Kidney (tissue), 14 donors: Measurements from ENCODE around the gene VRK2. TPM values are rescaled to one million over a fixed set of nuclear protein-coding genes. Genes with fewer than 3 reads are reported as not detected.

Source experiments
- DNase-seq, 5 donors: peaks; one replicate each; pipeline ENCODE4 v3.0.0-alpha.2; 2013 to 2020
- FAIRE-seq: peaks from 2 replicates; lab custom pipeline; 2012; peaks lifted over from hg19 to GRCh38; lab: Jason Lieb, UNC
- H3K27ac ChIP-seq, 2 donors: one replicate each; pipeline ENCODE4 v1.7.0; 2013; ENCODE audit warnings: low read depth in 2 of 2, low read length in 2 of 2, inconsistent platforms in 1 of 2
- H3K27me3 ChIP-seq: one replicate; pipeline ENCODE4 v1.7.1; 2013; ENCODE audit warnings: low read length, inconsistent platforms; ENCODE audit not compliant: control insufficient read depth, insufficient read depth
- H3K36me3 ChIP-seq, 3 donors: one replicate each; pipeline versions ENCODE4 v1.7.0 to v1.7.1; 2013; ENCODE audit warnings: low read length in 3 of 3, control low read depth in 1 of 3, inconsistent platforms in 1 of 3; ENCODE audit not compliant: insufficient read depth in 3 of 3, control insufficient read depth in 2 of 3
- H3K4me1 ChIP-seq, 3 donors: one replicate each; pipeline versions ENCODE4 v1.7.0 to v1.7.1; 2013; ENCODE audit warnings: low read length in 3 of 3, inconsistent platforms in 1 of 3, low read depth in 1 of 3; ENCODE audit not compliant: control insufficient read depth in 2 of 3, insufficient read depth in 2 of 3
- H3K4me3 ChIP-seq, 3 donors: one replicate each; pipeline versions ENCODE4 v1.7.0 to v1.8.1; 2013; ENCODE audit warnings: low read length in 3 of 3, control low read depth in 1 of 3, inconsistent platforms in 1 of 3
- H3K9ac ChIP-seq, 3 donors: one replicate each; pipeline versions ENCODE4 v1.7.0 to v1.7.1; 2013; ENCODE audit warnings: low read length in 3 of 3, control low read depth in 1 of 3, inconsistent platforms in 1 of 3
- H3K9me3 ChIP-seq, 3 donors: one replicate each; pipeline versions ENCODE4 v1.7.0 to v1.7.1; 2013; ENCODE audit warnings: low read length in 3 of 3, control low read depth in 1 of 3, inconsistent platforms in 1 of 3; ENCODE audit not compliant: control insufficient read depth in 2 of 3, insufficient read depth in 1 of 3
- intact Hi-C: fragments of 100-400 bp; cut with DNase I; formaldehyde crosslinking; loops from one replicate; pipeline ENCODE4 v1.11.1; 2022
- polyA plus RNA-seq: library from polyadenylated mRNA; stranded (reverse); fragments of 350-450 nt; fragmentation: Illumina TruSeq; extraction: RNeasy Lipid Tissue Mini Kit (QIAGEN cat#74804); gene quantifications from one replicate; pipeline ENCODE4 v1.2.3, GENCODE V29; 2014; ENCODE audit warnings: low read depth, low replicate concordance; ENCODE audit not compliant: insufficient read depth
- total RNA-seq: library from RNA; stranded (reverse); fragmentation: NEBNext Ultra II Directional; extraction: Animal tissue kit (Norgen Biotek cat#: 25700); gene quantifications from one replicate; pipeline ENCODE4 v1.2.1, GENCODE V29; 2021
- TF ChIP-seq, protein P1 (sequence below): IDR thresholded peaks from 3 replicates; pipeline ENCODE4 v1.5.1; 2012; ENCODE audit warnings: mild to moderate bottlenecking, moderate library complexity, borderline replicate concordance; ENCODE audit not compliant: insufficient read depth; ENCODE audit errors: extremely low read depth
- donor health status: control.
- donor health status: control.
- donor health status: control.
- donor health status: control.
- donor health status: control.
- donor health status: DM: yes; HTN: yes; CAD: no.
- donor health status: Normal renal cell carcinoma (clear cell type).

VRK2 gene
- total and polyA plus RNA-seq, 2 donors from 2014 or later = 7.2 to 26.5 TPM

DNA sequence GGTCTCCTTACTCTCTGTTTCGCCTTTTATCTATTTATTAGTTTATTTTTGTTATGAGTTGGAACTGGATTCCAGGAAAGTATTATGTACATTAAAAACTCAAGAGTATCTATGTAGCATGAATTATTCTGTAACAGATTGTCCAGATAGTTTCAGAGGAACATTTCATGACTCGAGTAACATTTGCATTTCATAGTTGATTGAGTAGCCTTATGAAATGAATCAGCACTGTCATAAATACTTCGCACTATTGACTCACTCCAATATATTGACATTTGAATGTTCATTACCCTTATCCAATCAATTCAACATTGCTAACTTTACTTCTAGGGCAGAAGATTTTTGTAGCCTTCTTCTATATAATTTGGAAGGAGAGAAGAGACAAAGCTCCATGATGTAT lies 11.3 kb upstream of the VRK2 start:
- intact Hi-C loops = no loop called here
- Histone ChIP-seq H3K27ac (no peak overlapping the region), H3K36me3 (no peaks in the 10 kb centered on the region), H3K9me3 (no peaks in the 10 kb centered on the region), H3K4me1 (no peaks in the 10 kb centered on the region), H3K4me3 (no peak overlapping the region), H3K27me3 (no peaks in the 10 kb centered on the region), H3K9ac (no peak overlapping the region)
- TF ChIP-seq, protein P1, sequence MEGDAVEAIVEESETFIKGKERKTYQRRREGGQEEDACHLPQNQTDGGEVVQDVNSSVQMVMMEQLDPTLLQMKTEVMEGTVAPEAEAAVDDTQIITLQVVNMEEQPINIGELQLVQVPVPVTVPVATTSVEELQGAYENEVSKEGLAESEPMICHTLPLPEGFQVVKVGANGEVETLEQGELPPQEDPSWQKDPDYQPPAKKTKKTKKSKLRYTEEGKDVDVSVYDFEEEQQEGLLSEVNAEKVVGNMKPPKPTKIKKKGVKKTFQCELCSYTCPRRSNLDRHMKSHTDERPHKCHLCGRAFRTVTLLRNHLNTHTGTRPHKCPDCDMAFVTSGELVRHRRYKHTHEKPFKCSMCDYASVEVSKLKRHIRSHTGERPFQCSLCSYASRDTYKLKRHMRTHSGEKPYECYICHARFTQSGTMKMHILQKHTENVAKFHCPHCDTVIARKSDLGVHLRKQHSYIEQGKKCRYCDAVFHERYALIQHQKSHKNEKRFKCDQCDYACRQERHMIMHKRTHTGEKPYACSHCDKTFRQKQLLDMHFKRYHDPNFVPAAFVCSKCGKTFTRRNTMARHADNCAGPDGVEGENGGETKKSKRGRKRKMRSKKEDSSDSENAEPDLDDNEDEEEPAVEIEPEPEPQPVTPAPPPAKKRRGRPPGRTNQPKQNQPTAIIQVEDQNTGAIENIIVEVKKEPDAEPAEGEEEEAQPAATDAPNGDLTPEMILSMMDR = no peak
- DNase-seq (no peak), FAIRE-seq (no peak)

DNA sequence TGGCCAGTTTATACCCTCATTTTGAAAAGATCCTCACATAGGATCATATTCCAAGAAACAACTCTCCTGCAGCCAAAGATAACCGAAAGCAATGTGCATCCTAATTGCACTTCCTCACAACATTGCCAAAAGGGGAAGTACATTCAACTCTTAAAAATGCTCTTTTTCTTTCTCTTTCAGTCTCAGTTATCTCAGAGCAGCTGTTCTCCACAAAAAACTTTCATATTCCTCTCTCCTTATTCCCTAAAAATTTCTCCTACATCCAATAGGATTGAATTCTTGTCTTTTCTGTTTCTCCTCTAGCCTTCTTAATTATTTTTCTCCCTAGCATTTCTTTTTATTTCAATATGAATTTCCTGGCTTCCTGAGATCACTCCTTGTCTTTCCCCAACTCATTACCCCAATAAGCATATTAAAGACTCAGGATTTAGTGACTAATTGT lies 7.4 kb upstream of the VRK2 start:
- H3K27me3 ChIP-seq = no peaks in the 10 kb centered on the region
- no peaks in the 10 kb centered on the region for H3K36me3 ChIP-seq
- H3K9ac ChIP-seq = no peak overlapping the region
- DNase-seq = peak in 1 of 5 donors; percentile 3
- FAIRE-seq = no peak
- no peak overlapping the region for H3K4me3 ChIP-seq
- H3K9me3 ChIP-seq = no peaks in the 10 kb centered on the region
- no peak overlapping the region for H3K27ac ChIP-seq
- TF ChIP-seq, protein P1 = no peak
- intact Hi-C loops = no loop called here
- H3K4me1 ChIP-seq = no peaks in the 10 kb centered on the region

DNA sequence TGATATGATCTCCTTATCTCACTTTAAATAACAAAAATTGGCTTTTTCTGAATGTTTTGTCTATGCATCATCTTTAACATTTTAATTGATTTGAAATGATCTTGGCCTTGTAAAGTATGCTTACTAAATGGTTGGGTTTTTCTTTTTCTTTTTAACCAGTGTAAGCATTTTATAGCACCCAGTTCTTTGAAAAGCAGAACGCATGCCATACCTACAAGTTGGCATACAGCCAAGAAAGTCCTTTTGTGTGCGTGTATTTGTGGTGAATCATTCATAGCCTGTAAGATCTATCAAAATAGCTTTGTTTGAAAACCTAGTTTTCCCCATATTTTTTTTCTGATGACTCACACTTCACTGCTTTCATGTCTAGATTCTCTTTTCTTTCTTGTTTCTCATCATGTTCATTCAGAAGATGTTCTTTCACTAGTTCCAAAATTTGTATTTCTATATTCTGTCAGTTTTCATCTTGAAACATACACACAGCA lies 4.1 kb upstream of the VRK2 start:
- Histone ChIP-seq H3K4me1 (peaks cover 0 to 5% (median 3%) of the 10 kb centered on the region in 3 donors), H3K4me3 (no peak overlapping the region), H3K36me3 (no peaks in the 10 kb centered on the region), H3K27ac (no peak overlapping the region), H3K9me3 (no peaks in the 10 kb centered on the region), H3K9ac (no peak overlapping the region), H3K27me3 (no peaks in the 10 kb centered on the region)
- TF ChIP-seq, protein P1 = no peak
- intact Hi-C loops = no loop called here
- FAIRE-seq (no peak), DNase-seq (peak in 2 of 5 donors; percentile 51 to 58)

DNA sequence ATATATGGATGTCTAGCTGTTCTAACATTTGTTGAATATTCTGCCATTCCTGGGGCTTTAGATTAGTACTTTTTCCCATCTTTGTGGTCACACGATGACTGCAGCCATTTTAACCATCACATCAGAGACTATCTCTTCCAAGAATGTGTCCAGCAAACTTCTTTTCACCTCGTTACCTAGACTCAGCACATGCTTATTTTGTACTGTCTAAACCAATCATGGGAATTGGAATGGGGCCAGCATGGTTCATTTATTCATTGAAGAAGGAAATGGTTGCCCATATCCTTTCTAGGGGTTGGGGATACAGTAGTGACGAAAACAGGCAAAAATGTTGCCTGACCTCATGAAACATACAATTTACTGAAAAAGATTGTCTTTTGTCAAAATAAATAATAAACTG lies 2.5 kb upstream of the VRK2 start:
- TF ChIP-seq, protein P1 = no peak
- no peak for FAIRE-seq
- Histone ChIP-seq H3K27me3 (no peaks in the 10 kb centered on the region), H3K4me1 (peaks cover 0 to 5% (median 3%) of the 10 kb centered on the region in 3 donors), H3K9ac (no peak overlapping the region), H3K9me3 (no peaks in the 10 kb centered on the region), H3K4me3 (no peak overlapping the region), H3K36me3 (no peaks in the 10 kb centered on the region), H3K27ac (no peak overlapping the region)
- DNase-seq = no peak
- intact Hi-C loops = no loop called here
